ENCODE data around the gene PCNX2.

The PCNX2 gene

GRCh38 chr1:233255145-233255544, 40.4 kb downstream of the PCNX2 start:
- no peak for DNase-seq

GRCh38 chr1:233253832-233254331, 41.6 kb downstream of the PCNX2 start:
- DNase-seq = no peak

GRCh38 chr1:233253231-233253831, 42.2 kb downstream of the PCNX2 start:
- DNase-seq = no peak

- DNase-seq = no peak
These were observed 43.1 kb downstream of the PCNX2 start for GRCh38 chr1:233252441-233252840.

- DNase-seq = no peak
These were observed 44.3 kb downstream of the PCNX2 start for GRCh38 chr1:233251201-233251720.

GRCh38 chr1:233248014-233248413, 47.5 kb downstream of the PCNX2 start:
- no peak for DNase-seq

GRCh38 chr1:233246965-233247364, 48.6 kb downstream of the PCNX2 start:
- DNase-seq = no peak

GRCh38 chr1:233245191-233245765, 50.2 kb downstream of the PCNX2 start:
- DNase-seq = no peak

GRCh38 chr1:233244183-233244582, 51.3 kb downstream of the PCNX2 start:
- DNase-seq = no peak

GRCh38 chr1:233242827-233243483, 52.6 kb downstream of the PCNX2 start:
- DNase-seq = no peak

GRCh38 chr1:233241759-233242158, 53.8 kb downstream of the PCNX2 start:
- no peak for DNase-seq

- peak; percentile 13 to 21 for DNase-seq
These were observed 54.5 kb downstream of the PCNX2 start for GRCh38 chr1:233240829-233241682.

GRCh38 chr1:233240371-233240770, 55.2 kb downstream of the PCNX2 start:
- no peak for DNase-seq

- no peak for DNase-seq
These were observed 56.6 kb downstream of the PCNX2 start for GRCh38 chr1:233238884-233239431.

GRCh38 chr1:233237647-233238046, 57.9 kb downstream of the PCNX2 start:
- no peak for DNase-seq

- DNase-seq = no peak
These were observed 62.0 kb downstream of the PCNX2 start for GRCh38 chr1:233233508-233234040.

GRCh38 chr1:233230011-233230410, 65.5 kb downstream of the PCNX2 start:
- no peak for DNase-seq

GRCh38 chr1:233229288-233229687, 66.2 kb downstream of the PCNX2 start:
- DNase-seq = no peak

- no peak for DNase-seq
These were observed 67.5 kb downstream of the PCNX2 start for GRCh38 chr1:233227930-233228465.

GRCh38 chr1:233224311-233224710, 71.2 kb downstream of the PCNX2 start:
- no peak for DNase-seq

GRCh38 chr1:233217832-233218231, 77.7 kb downstream of the PCNX2 start:
- no peak for DNase-seq

GRCh38 chr1:233216009-233216408, 79.5 kb downstream of the PCNX2 start:
- no peak for DNase-seq

Data from CD4-positive, alpha-beta T cell treated with Interferon alpha-2 for 1 hour (primary cell).